Measurements from ENCODE around the gene TMEM143. TPM values are rescaled to one million over a fixed set of nuclear protein-coding genes. Genes with fewer than 3 reads are reported as not detected.

Gene TMEM143
- total RNA-seq, 1 experiment from 2014 or later = 24.8 TPM

- ChIA-PET POLR2A (ENCODE audit: unreplicated experiment) (no interaction called here), CTCF (interaction anchor here (0.7 kb wide), 2 partner anchors 65 to 80 kb away, joined by 6 read pairs; no protein-coding TSS in a partner anchor)
- Histone ChIP-seq H2AFZ (no peak overlapping the region), H3K4me2 (no peak overlapping the region), H3K27me3 (ENCODE audit: insufficient read depth, low read depth) (no peaks in the 10 kb centered on the region), H3K4me1 (replicated peaks; ENCODE audit: insufficient read depth) (peaks cover 27% of the 10 kb centered on the region), H3K27ac (peak overlapping the region; percentile 65), H3K9me3 (ENCODE audit: insufficient read depth, low read depth) (no peaks in the 10 kb centered on the region), H3K4me3 (no peak overlapping the region), H3K79me2 (ENCODE audit: low read depth) (no peaks in the 10 kb centered on the region), H4K20me1 (ENCODE audit: insufficient read depth) (no peaks in the 10 kb centered on the region), H3K9me2 (ENCODE audit: insufficient read depth) (no peaks in the 10 kb centered on the region), H3K36me3 (ENCODE audit: low read depth) (no peaks in the 10 kb centered on the region), H3F3A (ENCODE audit: insufficient read depth, low read depth) (peaks cover 36% of the 10 kb centered on the region)
- TF ChIP-seq CTCF (conservative IDR thresholded peaks at IDR 0.05) = no peak
- no peak for TF ChIP-seq EZH2 (IDR thresholded peaks at IDR 0.05; ENCODE audit: low read depth)
- DNase-seq = no peak
- intact Hi-C loops (cut with micrococcal nuclease; ENCODE audit: unreplicated experiment) = no loop called here
- BruUV-seq (replicated peaks) = no TSS peak
Observed at GRCh38 chr19:48353677-48354076, 10.1 kb downstream of the TMEM143 start.

- ChIA-PET CTCF (interaction anchor here (0.6 to 1.0 kb wide), 4 partner anchors 12 to 230 kb away, joined by 3 to 14 read pairs (median 6); partner anchors contain the start of genes SYNGR4 and TMEM143), POLR2A (ENCODE audit: unreplicated experiment) (interaction anchor here (0.5 kb wide), 1 partner anchor 278 kb away, joined by 5 read pairs; no protein-coding TSS in a partner anchor)
- no peaks in the 10 kb centered on the region for H4K20me1 ChIP-seq (ENCODE audit: insufficient read depth)
- H3K79me2 ChIP-seq (ENCODE audit: low read depth) = no peaks in the 10 kb centered on the region
- no TSS peak for BruUV-seq (replicated peaks)
- no peaks in the 10 kb centered on the region for H3K36me3 ChIP-seq (ENCODE audit: low read depth)
- H3K27me3 ChIP-seq (ENCODE audit: insufficient read depth, low read depth) = no peaks in the 10 kb centered on the region
- peak in 1 of 2 experiments; percentile 70 for DNase-seq
- intact Hi-C loops (cut with micrococcal nuclease; ENCODE audit: unreplicated experiment) = no loop called here
- no peaks in the 10 kb centered on the region for H3K9me2 ChIP-seq (ENCODE audit: insufficient read depth)
- TF ChIP-seq EZH2 (IDR thresholded peaks at IDR 0.05; ENCODE audit: low read depth) = no peak
- TF ChIP-seq CTCF (conservative IDR thresholded peaks at IDR 0.05) = peak; percentile 92
- peaks cover 41% of the 10 kb centered on the region for H3F3A ChIP-seq (ENCODE audit: insufficient read depth, low read depth)
- H3K4me3 ChIP-seq = no peak overlapping the region
- no peak overlapping the region for H3K4me2 ChIP-seq
- no peak overlapping the region for H3K27ac ChIP-seq
- no peak overlapping the region for H2AFZ ChIP-seq
- peaks cover 27% of the 10 kb centered on the region for H3K4me1 ChIP-seq (replicated peaks; ENCODE audit: insufficient read depth)
- H3K9me3 ChIP-seq (ENCODE audit: insufficient read depth, low read depth) = no peaks in the 10 kb centered on the region
Observed at GRCh38 chr19:48351341-48351752, 12.4 kb downstream of the TMEM143 start.

GRCh38 chr19:48350856-48351255 is 12.9 kb downstream of the TMEM143 start:
- POLR2A ChIA-PET (ENCODE audit: unreplicated experiment) = interaction anchor here (0.5 kb wide), 1 partner anchor 278 kb away, joined by 5 read pairs; no protein-coding TSS in a partner anchor
- no peak for TF ChIP-seq EZH2 (IDR thresholded peaks at IDR 0.05; ENCODE audit: low read depth)
- no peak for TF ChIP-seq CTCF (conservative IDR thresholded peaks at IDR 0.05)
- Histone ChIP-seq H3K9me3 (ENCODE audit: insufficient read depth, low read depth) (no peaks in the 10 kb centered on the region), H3K9me2 (ENCODE audit: insufficient read depth) (no peaks in the 10 kb centered on the region), H3K36me3 (ENCODE audit: low read depth) (no peaks in the 10 kb centered on the region), H3K27ac (no peak overlapping the region), H3K79me2 (ENCODE audit: low read depth) (no peaks in the 10 kb centered on the region), H2AFZ (no peak overlapping the region), H3F3A (ENCODE audit: insufficient read depth, low read depth) (peaks cover 39% of the 10 kb centered on the region), H4K20me1 (ENCODE audit: insufficient read depth) (no peaks in the 10 kb centered on the region), H3K4me1 (replicated peaks; ENCODE audit: insufficient read depth) (peaks cover 25% of the 10 kb centered on the region), H3K4me2 (no peak overlapping the region), H3K4me3 (no peak overlapping the region), H3K27me3 (ENCODE audit: insufficient read depth, low read depth) (no peaks in the 10 kb centered on the region)
- intact Hi-C loops (cut with micrococcal nuclease; ENCODE audit: unreplicated experiment) = no loop called here
- no TSS peak for BruUV-seq (replicated peaks)
- CTCF ChIA-PET = interaction anchor here (0.6 to 1.0 kb wide), 4 partner anchors 13 to 230 kb away, joined by 3 to 14 read pairs (median 6); partner anchors contain the start of genes SYNGR4 and TMEM143
- no peak for DNase-seq
